Putamen (tissue), 1 donor: Measurements from ENCODE around the gene ADGRD1.

Experiments
- DNase-seq: peaks from one replicate; pipeline ENCODE4 v3.0.0-alpha.2; 2016; ENCODE audit warnings: low spot score

The ADGRD1 gene

GRCh38 chr12:131091976-131092691 lies 138.4 kb downstream of the ADGRD1 start:
- DNase-seq, result no peak

GRCh38 chr12:131092901-131093603 lies 139.3 kb downstream of the ADGRD1 start:
- DNase-seq, result no peak

GRCh38 chr12:131093604-131093955 lies 139.9 kb downstream of the ADGRD1 start:
- no peak for DNase-seq

- no peak for DNase-seq
Observed at GRCh38 chr12:131093971-131094830, 140.5 kb downstream of the ADGRD1 start.

- DNase-seq, result no peak
Observed at GRCh38 chr12:131094831-131095805, 141.4 kb downstream of the ADGRD1 start.

GRCh38 chr12:131095826-131096680 lies 142.3 kb downstream of the ADGRD1 start:
- no peak for DNase-seq

- DNase-seq, result no peak
Observed at GRCh38 chr12:131096681-131097181, 143.0 kb downstream of the ADGRD1 start.

- no peak for DNase-seq
Observed at GRCh38 chr12:131097202-131098177, 143.8 kb downstream of the ADGRD1 start.

GRCh38 chr12:131098178-131098981 lies 144.7 kb downstream of the ADGRD1 start:
- DNase-seq, result no peak

- DNase-seq, result no peak
Observed at GRCh38 chr12:131100031-131100674, 146.4 kb downstream of the ADGRD1 start.

- no peak for DNase-seq
Observed at GRCh38 chr12:131101006-131101405, 147.3 kb downstream of the ADGRD1 start.

- no peak for DNase-seq
Observed at GRCh38 chr12:131101703-131102492, 148.2 kb downstream of the ADGRD1 start.

GRCh38 chr12:131102493-131102931 lies 148.8 kb downstream of the ADGRD1 start:
- no peak for DNase-seq

- no peak for DNase-seq
Observed at GRCh38 chr12:131102991-131103668, 149.4 kb downstream of the ADGRD1 start.

GRCh38 chr12:131103669-131104462 lies 150.2 kb downstream of the ADGRD1 start:
- no peak for DNase-seq
